GM12865 (cell line): ENCODE results near the gene RHOD.

ENCODE experiments used
- DNase-seq: peaks from one replicate; pipeline ENCODE4 v3.0.0; 2010; ENCODE audit warnings: low read depth
- H3K4me3 ChIP-seq: 2 replicates; pipeline ENCODE4 v1.5.1; 2011; ENCODE audit warnings: mild to moderate bottlenecking, low read depth, low read length, control low read depth
- TF ChIP-seq, protein P1 (sequence below): IDR thresholded peaks from 2 replicates; pipeline ENCODE4 v1.5.1; 2011; ENCODE audit warnings: low read length, control low read depth, low read depth, inconsistent platforms; ENCODE audit not compliant: insufficient read depth; ENCODE audit errors: missing control alignments

The RHOD gene

GRCh38 chr11:67016550-67016949 is 40.1 kb upstream of the RHOD start:
- TF ChIP-seq, protein P1, sequence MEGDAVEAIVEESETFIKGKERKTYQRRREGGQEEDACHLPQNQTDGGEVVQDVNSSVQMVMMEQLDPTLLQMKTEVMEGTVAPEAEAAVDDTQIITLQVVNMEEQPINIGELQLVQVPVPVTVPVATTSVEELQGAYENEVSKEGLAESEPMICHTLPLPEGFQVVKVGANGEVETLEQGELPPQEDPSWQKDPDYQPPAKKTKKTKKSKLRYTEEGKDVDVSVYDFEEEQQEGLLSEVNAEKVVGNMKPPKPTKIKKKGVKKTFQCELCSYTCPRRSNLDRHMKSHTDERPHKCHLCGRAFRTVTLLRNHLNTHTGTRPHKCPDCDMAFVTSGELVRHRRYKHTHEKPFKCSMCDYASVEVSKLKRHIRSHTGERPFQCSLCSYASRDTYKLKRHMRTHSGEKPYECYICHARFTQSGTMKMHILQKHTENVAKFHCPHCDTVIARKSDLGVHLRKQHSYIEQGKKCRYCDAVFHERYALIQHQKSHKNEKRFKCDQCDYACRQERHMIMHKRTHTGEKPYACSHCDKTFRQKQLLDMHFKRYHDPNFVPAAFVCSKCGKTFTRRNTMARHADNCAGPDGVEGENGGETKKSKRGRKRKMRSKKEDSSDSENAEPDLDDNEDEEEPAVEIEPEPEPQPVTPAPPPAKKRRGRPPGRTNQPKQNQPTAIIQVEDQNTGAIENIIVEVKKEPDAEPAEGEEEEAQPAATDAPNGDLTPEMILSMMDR, result no peak
- H3K4me3 ChIP-seq, result no peak overlapping the region
- DNase-seq, result no peak

- DNase-seq, result peak; percentile 62
These were observed 35.7 kb upstream of the RHOD start for GRCh38 chr11:67020949-67021348.

GRCh38 chr11:67022341-67022933 is 34.2 kb upstream of the RHOD start:
- DNase-seq, result no peak
- TF ChIP-seq, protein P1, result no peak
- no peak overlapping the region for H3K4me3 ChIP-seq

More at GRCh38 chr11:67020949-67021348, 35.7 kb upstream of the RHOD start:
- H3K4me3 ChIP-seq, result no peak overlapping the region
- TF ChIP-seq, protein P1, result no peak

- H3K4me3 ChIP-seq, result no peak within 1 kb of the TSS
- no peak for DNase-seq
These were observed 33.4 kb upstream of the RHOD start, which contains the start of gene SYT12 for GRCh38 chr11:67022961-67023956. SYT12 (plus strand) TSS chr11:67023134; CDS start chr11:67030145, 7,011 bp downstream.

DNA sequence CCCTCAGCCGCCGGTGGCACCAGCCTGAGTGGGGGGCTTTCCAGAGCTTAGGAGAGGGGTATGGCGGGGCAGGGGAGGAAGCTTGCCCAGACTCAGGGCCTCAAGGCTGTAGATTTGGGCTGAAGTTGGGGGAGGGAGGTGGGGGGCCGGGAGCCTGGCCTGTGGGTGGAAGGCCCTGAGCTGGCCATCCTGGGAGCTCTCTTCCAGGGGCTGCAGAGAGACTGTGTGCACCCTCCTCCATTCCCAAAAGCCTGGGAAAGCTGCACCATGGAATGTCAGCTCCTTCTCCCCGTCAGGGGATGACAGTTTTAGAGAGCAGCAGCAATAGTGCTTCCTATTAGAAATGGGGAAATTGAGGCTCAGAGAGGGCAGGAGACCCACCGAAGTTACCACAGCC is 32.7 kb upstream of the RHOD start:
- no peak overlapping the region for H3K4me3 ChIP-seq
- TF ChIP-seq, protein P1, result no peak
- no peak for DNase-seq

More at GRCh38 chr11:67022961-67023956, 33.4 kb upstream of the RHOD start, which contains the start of gene SYT12:
- TF ChIP-seq, protein P1, result no peak

DNA sequence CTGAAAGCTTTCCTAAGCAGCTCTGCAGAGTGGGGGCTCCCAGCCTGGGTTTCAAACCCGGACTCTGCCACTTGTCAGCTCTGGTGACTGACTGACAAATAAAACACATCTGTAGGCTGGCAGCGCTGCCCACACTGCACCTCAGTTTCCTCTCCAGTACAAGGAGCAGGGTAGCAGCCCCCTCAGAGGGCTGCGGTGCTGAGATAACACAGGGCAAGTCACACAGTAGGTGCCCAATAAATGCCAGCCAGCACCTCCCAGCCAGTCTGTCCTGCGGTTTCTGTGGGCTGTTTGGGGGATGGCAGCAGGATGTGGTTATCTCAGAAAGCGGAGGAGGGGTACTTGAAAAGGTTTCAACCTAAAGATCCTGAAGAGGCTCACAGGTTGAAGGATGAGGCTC is 32.2 kb upstream of the RHOD start:
- DNase-seq, result peak; percentile 59
- TF ChIP-seq, protein P1, result no peak

More for the DNA sequence above, 32.2 kb upstream of the RHOD start:
- H3K4me3 ChIP-seq, result no peak overlapping the region
